SK-N-MC (cell line): ENCODE measurements around the gene TPD52L1.

ENCODE experiments used
- EZH2 ChIP-seq: fragments of 200-600 bp; sonication (generic); IDR thresholded peaks from one replicate; pipeline ENCODE4 v1.6.1; 2017; ENCODE audit warnings: antibody characterized with exemption
- POLR2AphosphoS5 ChIP-seq: IDR thresholded peaks from 2 replicates; pipeline ENCODE4 v1.6.1; 2012; ENCODE audit warnings: mild to moderate bottlenecking, low read depth, low read length, borderline replicate concordance

DNA sequence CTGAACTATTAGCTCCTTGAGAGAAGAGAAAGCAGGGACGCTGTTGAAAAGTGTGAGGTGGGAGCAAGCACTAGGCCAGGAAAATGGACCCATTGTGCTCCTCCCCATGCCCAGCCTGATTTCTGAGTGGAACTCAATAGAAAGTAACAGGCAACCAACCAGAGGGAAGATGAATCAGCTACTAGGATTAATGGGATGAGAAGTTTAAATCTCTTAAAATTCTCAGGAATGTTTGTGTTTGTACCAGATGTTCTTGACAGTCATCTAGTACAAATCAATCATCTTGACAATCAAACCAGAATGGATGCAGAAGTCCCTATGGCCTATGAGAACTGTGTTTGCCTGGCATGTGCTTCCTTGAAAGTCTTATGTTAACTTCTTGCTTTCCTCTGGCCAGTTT is 99.3 kb downstream of the TPD52L1 start:
- TF ChIP-seq EZH2 (no peak), POLR2AphosphoS5 (no peak)
